GM13976 (cell line): ENCODE data around the gene CCDC184.

ENCODE experiments used
- DNase-seq: peaks from one replicate; pipeline ENCODE4 v3.0.0; 2012; ENCODE audit warnings: low spot score
- in situ Hi-C: fragments of 300-500 bp; cut with MboI; formaldehyde crosslinking; loops from one replicate; pipeline ENCODE4 v1.12.0; 2022; ENCODE audit warnings: low sequenced_read_pairs, mixed read lengths, inconsistent platforms; ENCODE audit not compliant: unreplicated experiment
- TF ChIP-seq, protein P1 (sequence below): IDR thresholded peaks from 2 replicates; pipeline ENCODE4 v1.5.1; 2012; ENCODE audit warnings: borderline replicate concordance, mild to moderate bottlenecking; ENCODE audit not compliant: insufficient read depth; ENCODE audit errors: extremely low read depth, missing control alignments, control extremely low read depth

Gene CCDC184

GRCh38 chr12:48156652-48157017 is 26.8 kb upstream of the CCDC184 start:
- TF ChIP-seq, protein P1, sequence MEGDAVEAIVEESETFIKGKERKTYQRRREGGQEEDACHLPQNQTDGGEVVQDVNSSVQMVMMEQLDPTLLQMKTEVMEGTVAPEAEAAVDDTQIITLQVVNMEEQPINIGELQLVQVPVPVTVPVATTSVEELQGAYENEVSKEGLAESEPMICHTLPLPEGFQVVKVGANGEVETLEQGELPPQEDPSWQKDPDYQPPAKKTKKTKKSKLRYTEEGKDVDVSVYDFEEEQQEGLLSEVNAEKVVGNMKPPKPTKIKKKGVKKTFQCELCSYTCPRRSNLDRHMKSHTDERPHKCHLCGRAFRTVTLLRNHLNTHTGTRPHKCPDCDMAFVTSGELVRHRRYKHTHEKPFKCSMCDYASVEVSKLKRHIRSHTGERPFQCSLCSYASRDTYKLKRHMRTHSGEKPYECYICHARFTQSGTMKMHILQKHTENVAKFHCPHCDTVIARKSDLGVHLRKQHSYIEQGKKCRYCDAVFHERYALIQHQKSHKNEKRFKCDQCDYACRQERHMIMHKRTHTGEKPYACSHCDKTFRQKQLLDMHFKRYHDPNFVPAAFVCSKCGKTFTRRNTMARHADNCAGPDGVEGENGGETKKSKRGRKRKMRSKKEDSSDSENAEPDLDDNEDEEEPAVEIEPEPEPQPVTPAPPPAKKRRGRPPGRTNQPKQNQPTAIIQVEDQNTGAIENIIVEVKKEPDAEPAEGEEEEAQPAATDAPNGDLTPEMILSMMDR: no peak
- DNase-seq: no peak
- in situ Hi-C loops: loop anchor here (25.0 kb wide), 2 partner anchors 194 to 444 kb away; partner anchors contain the start of genes RPAP3 and TMEM106C

- in situ Hi-C loops: loop anchor here (25.0 kb wide), 2 partner anchors 195 to 445 kb away; partner anchors contain the start of genes RPAP3 and TMEM106C
- peak; percentile 97 for DNase-seq
- TF ChIP-seq, protein P1: peak; percentile 25
Observed at GRCh38 chr12:48157018-48157888, 26.2 kb upstream of the CCDC184 start, which contains the start of gene ASB8. TSS of gene ASB8 (minus strand) at chr12:48157515. CDS start at chr12:48153496, 4,019 bp downstream.

GRCh38 chr12:48157889-48158370 is 25.5 kb upstream of the CCDC184 start:
- DNase-seq: no peak
- in situ Hi-C loops: loop anchor here (25.0 kb wide), 2 partner anchors 196 to 446 kb away; partner anchors contain the start of genes RPAP3 and TMEM106C

GRCh38 chr12:48160046-48160445 is 23.4 kb upstream of the CCDC184 start:
- no peak for DNase-seq
- TF ChIP-seq, protein P1: no peak
- in situ Hi-C loops: loop anchor here (25.0 kb wide), 2 partner anchors 198 to 448 kb away; partner anchors contain the start of genes RPAP3 and TMEM106C

More at GRCh38 chr12:48157889-48158370, 25.5 kb upstream of the CCDC184 start:
- TF ChIP-seq, protein P1: no peak

- in situ Hi-C loops: loop anchor here (25.0 kb wide), 2 partner anchors 199 to 449 kb away; partner anchors contain the start of genes RPAP3 and TMEM106C
- no peak for DNase-seq
- TF ChIP-seq, protein P1: no peak
Observed at GRCh38 chr12:48160807-48161206, 22.6 kb upstream of the CCDC184 start.

DNA sequence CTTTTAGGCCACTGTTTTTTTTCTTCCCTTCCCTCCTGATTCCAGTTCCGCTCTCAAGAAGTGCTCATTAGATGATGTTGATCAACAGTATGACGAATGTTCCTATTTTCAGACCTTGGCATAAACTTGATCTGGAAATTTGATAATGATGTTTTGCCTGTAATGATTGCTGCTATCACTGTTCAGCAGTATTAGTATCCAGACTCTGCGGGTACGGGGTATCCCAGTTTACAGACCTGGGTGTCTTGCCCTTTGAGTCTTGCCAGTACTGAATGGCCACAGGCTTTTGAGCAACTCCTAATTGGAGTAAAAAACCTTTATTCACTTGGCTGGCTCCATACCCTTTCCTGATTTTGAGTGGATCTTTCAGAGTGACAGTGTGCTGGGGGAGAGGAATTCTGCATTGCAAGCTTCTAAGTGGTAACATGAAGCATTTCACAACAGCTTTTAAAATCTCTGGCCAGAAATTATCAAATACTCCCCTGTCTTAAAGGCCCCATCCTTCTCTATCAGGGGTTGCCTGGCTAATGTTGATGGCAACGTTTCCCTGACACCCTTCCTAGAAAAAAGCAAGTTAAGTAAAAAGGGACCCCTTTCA is 20.2 kb upstream of the CCDC184 start:
- TF ChIP-seq, protein P1: no peak

More for the DNA sequence above, 20.2 kb upstream of the CCDC184 start:
- DNase-seq: no peak
- in situ Hi-C loops: loop anchor here (25.0 kb wide), 2 partner anchors 201 to 451 kb away; partner anchors contain the start of genes RPAP3 and TMEM106C
